GM21786 (cell line): ENCODE data around the gene UBIAD1.

Experiments used
- ATAC-seq: cut with Tn5 transposase; IDR thresholded peaks from one replicate; pipeline ENCODE4 v1.9.1; 2021; ENCODE audit not compliant: unreplicated experiment

UBIAD1 gene

DNA sequence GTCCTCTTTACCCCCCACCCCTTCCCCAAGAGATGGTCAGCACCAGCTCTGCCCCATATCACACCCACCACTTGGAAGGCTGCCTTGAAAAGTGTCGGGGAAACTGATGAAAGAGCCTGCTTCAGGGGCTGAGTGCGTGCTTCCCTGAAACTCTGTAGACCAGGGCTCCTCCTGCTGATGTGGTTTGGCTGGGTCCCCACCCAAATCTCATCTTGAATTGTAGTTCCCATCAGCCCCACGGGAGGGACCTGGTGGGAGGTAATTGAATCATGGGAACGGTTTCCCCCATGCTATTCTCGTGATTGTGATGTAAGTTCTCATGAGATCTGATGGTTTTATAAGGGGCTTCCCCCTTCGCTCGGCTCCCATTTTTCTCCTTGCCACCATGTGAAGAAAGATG, 36.4 kb downstream of the UBIAD1 start:
- no peak for ATAC-seq

GRCh38 chr1:11311816-11312755, 39.1 kb downstream of the UBIAD1 start:
- ATAC-seq, result no peak

DNA sequence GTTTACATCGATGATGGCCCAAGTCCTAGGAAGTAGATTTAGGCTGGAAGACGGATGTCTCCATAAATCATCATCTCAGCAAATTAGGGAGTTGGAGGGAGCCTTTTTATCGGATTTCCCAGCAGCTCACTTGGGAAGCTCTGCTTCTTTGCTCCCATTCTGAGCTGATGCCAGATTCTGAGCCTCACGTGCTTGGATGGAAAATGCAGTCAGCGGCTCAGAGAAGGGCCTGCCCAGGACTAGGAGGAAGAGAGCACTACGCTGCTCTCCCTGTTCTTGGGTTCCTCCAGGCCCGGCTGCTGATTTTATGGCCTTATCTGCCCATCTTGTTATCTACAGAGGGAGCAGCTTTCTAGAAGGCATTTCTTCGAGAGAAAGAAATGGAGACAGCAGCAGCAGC, 42.0 kb downstream of the UBIAD1 start:
- no peak for ATAC-seq

GRCh38 chr1:11316701-11317100, 43.7 kb downstream of the UBIAD1 start:
- ATAC-seq, result no peak

- ATAC-seq, result no peak
Measured at GRCh38 chr1:11318982-11319381, 46.0 kb downstream of the UBIAD1 start.

- no peak for ATAC-seq
Measured at GRCh38 chr1:11320153-11320936, 47.3 kb downstream of the UBIAD1 start.

GRCh38 chr1:11321656-11322491, 48.9 kb downstream of the UBIAD1 start:
- ATAC-seq, result no peak

DNA sequence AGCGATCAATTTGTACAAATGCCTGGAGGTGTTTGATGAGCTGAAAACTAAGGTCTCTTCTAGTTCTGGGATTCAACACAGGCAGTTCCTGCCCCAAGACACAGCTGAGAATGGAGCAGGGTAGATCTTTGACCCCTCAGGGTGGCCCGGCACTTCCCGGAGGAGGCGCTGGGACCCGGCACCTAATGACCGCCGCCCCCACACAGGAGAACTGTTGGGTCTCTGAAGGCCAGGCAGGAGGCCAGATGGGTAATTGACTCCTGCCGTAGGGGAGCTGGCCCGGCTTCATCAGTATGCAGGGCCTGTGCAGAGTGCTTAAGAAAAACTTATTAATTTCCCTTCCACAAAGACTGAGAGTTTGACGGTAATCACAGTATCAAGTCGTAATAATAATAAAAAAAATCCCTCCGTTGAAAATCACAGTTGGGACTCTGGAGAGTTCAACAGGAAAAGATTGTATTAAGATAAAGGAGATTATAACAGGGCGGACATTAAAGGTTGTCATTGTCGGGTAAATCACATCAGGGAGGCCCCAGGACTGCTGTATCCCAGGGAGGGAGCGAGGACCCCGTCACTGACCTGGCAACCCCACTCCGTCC, 51.7 kb downstream of the UBIAD1 start:
- ATAC-seq, result no peak

GRCh38 chr1:11326070-11326469, 53.1 kb downstream of the UBIAD1 start:
- ATAC-seq, result no peak

- no peak for ATAC-seq
Measured at GRCh38 chr1:11328444-11328843, 55.4 kb downstream of the UBIAD1 start.

DNA sequence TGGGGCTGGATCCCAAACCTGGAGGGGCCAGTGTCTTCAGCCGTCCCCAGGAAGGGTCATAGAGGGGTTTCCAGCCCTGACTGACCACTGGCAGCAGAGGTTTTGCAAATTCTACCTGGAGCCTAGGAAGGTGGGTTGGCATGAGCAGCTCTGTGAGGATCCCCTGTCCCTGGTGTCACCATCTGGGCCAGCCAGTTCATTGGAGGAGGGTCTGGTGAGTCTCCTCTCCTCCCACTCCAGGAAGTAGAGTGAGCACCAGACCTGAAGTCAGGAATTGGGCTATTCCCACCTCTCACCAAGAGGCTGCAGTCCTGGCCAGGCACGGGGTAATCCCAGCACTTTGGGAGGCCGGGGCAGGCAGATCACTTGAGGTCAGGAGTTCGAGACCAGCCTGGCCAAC, 57.4 kb downstream of the UBIAD1 start:
- ATAC-seq, result no peak

DNA sequence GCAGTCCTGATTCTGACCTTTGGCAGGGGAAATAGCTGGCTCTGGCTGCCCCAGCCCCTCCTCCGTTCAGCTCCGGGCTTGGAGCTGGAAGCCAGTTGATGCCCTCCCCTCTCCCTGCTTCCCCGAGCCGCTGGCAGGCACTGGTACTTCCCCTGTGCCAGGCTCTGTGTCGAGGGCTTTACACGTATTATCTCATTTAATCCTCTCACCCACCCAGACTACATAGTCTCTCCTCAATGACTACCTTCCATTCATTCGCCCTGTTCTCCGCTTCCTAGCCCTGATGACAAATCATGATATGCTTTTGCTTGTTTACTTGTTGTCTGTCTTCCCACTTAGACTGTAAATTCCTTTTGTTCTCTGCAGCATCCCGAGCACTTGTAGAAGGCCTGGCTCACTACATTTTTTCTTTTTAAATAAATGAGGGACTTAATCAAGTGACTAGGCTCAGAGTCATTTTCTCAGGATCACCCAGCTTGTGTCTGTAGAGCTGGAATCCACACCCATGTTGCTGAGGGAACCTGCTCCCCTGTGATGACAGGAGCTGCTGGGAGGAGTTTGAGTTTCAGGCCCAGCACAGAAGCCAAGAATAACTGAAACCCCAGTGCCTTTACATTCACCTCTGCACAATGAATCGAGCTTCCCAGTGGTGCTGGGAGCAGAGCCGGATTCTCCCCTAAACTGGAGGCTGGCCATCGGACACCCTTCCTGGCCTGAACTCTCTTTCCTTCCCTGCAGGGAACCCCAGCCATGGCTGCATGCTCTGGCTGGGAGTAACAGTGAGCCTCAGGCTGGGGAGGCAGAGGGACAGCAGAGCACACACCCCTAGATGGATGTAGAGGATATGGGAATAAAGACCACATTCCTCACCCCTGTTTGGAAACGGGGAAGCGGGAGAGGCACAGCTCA, 58.3 kb downstream of the UBIAD1 start:
- no peak for ATAC-seq

DNA sequence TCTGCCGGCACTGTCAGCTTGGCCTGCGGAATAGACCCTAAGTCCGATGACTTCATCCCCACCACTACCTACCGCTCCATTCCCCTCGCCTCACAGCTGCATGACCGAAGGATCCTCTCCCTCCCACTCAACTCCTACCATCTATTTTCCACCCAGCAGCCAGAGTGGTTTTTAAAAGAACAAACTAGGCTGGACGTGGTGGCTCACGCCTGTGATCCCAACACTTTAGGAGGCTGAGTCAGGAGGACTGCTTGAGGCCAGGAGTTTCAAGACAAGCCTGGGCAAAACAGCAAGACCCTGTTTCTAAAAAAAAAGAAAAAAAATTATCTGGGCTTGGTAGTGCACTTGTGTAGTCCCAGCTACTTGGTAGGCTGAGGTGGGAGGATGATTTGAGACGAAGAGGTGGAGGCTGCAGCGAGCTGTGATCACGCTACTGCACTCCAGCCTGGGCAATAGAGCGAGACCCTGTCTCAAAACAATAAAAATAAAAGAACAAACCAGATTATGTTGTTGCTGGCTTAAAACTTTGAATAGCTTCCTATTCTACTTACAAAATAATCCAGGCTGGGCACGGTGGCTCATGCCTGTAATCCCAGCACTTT, 59.0 kb downstream of the UBIAD1 start:
- ATAC-seq, result no peak

DNA sequence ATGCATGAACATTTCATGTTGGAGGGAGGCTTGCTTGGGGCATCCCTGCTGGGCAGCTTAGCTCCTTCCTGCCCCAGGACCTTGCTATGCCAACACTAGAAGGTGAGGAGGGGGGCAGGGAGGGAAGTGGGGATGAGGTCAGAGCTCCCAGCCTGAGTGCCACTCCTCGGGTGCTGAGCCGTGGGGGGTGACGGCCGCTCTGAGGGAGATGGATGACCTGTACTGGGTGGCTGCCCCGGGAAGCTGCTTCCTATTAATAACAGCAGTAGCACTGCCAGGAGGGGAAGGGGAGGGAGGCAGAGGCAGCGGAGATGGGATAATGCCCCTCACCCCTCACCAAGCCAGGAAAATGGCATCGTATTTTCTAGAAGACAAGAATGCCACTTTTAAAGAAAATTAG, 60.6 kb downstream of the UBIAD1 start:
- no peak for ATAC-seq

DNA sequence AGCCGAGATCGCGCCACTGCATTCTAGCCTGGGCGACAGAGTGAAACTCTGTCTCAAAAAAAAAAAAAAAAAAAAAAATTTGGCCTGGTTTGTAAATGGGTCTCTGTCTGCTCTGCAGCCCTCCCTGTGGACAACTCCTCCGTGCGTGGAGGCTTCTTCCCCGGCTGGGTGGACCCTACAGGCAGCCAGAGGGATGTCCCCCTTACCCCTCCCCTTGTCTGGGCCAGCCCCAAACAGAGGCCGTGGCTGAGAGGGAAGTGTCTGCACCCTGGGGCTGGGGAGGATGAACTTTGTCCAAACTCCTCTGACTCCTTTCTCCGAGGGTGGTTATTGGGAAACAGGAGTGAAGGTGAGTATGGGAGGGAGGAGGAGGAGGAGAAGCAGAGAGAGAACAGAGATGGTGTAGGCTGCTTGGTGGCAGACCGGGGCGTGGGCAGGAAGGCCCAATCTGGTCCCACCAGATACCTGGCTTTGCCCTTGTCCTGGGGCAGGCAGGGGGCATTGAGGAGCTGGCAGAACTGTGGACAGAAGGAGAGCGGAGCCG, 61.3 kb downstream of the UBIAD1 start:
- ATAC-seq, result no peak

- ATAC-seq, result no peak
Measured at GRCh38 chr1:11334821-11335220, 61.8 kb downstream of the UBIAD1 start.

- peak; percentile 89 for ATAC-seq
Measured at GRCh38 chr1:11335417-11336056, 62.5 kb downstream of the UBIAD1 start.

- no peak for ATAC-seq
Measured at GRCh38 chr1:11337580-11338073, 64.6 kb downstream of the UBIAD1 start.
